Fibroblast of lung (primary cell): ENCODE results near the gene ZNF98. TPM values are rescaled to one million over a fixed set of nuclear protein-coding genes. Genes with fewer than 3 reads are reported as not detected.

ENCODE experiments used
- DNase-seq, 2 donors: peaks; one replicate each; pipeline versions ENCODE4 v3.0.0 to v3.0.0-alpha.2; 2010; ENCODE audit warnings: low read depth in 2 of 2
- H2AFZ ChIP-seq: 2 replicates; pipeline ENCODE4 v1.5.1; 2012; ENCODE audit warnings: low read length, control low read depth, inconsistent platforms
- H3K27ac ChIP-seq: 2 replicates; pipeline ENCODE4 v1.5.1; 2011; ENCODE audit warnings: low read length, control low read depth; ENCODE audit not compliant: insufficient read depth
- H3K27me3 ChIP-seq: 2 replicates; pipeline ENCODE4 v1.5.1; 2011; ENCODE audit warnings: mild to moderate bottlenecking, low read length; ENCODE audit not compliant: control insufficient read depth, insufficient read depth
- H3K36me3 ChIP-seq: 2 replicates; pipeline ENCODE4 v1.5.1; 2011; ENCODE audit warnings: low read length; ENCODE audit not compliant: control insufficient read depth, insufficient read depth
- H3K4me1 ChIP-seq: 2 replicates; pipeline ENCODE4 v1.5.1; 2011; ENCODE audit warnings: low read length; ENCODE audit not compliant: control insufficient read depth, insufficient read depth; ENCODE audit errors: extremely low read depth
- H3K4me2 ChIP-seq: 2 replicates; pipeline ENCODE4 v1.5.1; 2011; ENCODE audit warnings: low read length, control low read depth; ENCODE audit not compliant: insufficient read depth; ENCODE audit errors: extremely low read depth
- H3K4me3 ChIP-seq, 4 experiments: fragments of 200-600 bp in 1 of 4; sonication (generic) in 1 of 4; replicated peaks in 1 of 4; 2 replicates each; pipeline ENCODE4 v1.5.1; 2011 to 2016; ENCODE audit warnings: low read length in 4 of 4, low read depth in 3 of 4, mild to moderate bottlenecking in 3 of 4, control low read depth in 2 of 4, inconsistent platforms in 1 of 4, mixed read lengths in 1 of 4; ENCODE audit not compliant: insufficient read depth in 1 of 4; ENCODE audit errors: control extremely low read depth in 1 of 4
- H3K79me2 ChIP-seq: 2 replicates; pipeline ENCODE4 v1.5.1; 2012; ENCODE audit warnings: mild to moderate bottlenecking, low read length, inconsistent platforms; ENCODE audit not compliant: control insufficient read depth, insufficient read depth
- H3K9ac ChIP-seq: 2 replicates; pipeline ENCODE4 v1.5.1; 2011; ENCODE audit warnings: mild to moderate bottlenecking, low read length, control low read depth; ENCODE audit not compliant: insufficient read depth
- H3K9me3 ChIP-seq: 2 replicates; pipeline ENCODE4 v1.5.1; 2012; ENCODE audit warnings: low read depth, low read length; ENCODE audit not compliant: control insufficient read depth, insufficient read depth
- H4K20me1 ChIP-seq: 2 replicates; pipeline ENCODE4 v1.5.1; 2011; ENCODE audit warnings: low read length; ENCODE audit not compliant: control insufficient read depth, insufficient read depth; ENCODE audit errors: extremely low read depth
- EZH2 ChIP-seq: IDR thresholded peaks from 2 replicates; pipeline ENCODE4 v1.5.1; 2012; ENCODE audit warnings: low read length, control low read depth, mild to moderate bottlenecking; ENCODE audit errors: missing control alignments
- polyA plus RNA-seq, 2 donors: library from polyadenylated mRNA; depleted of rRNA in 1 of 2; stranded (reverse) in 1 of 2; unstranded in 1 of 2; fragments of >200 nt; gene quantifications; 2 replicates each; pipeline ENCODE4 v1.2.1, GENCODE V29; 2011 to 2012; ENCODE audit warnings: missing spikeins in 1 of 2
- total RNA-seq: library from RNA; depleted of rRNA; stranded (reverse); fragments of >200 nt; gene quantifications from 2 replicates; pipeline ENCODE4 v1.2.1, GENCODE V29; 2014
- TF ChIP-seq, protein P1 (sequence below), 2 donors: IDR thresholded peaks in 1 of 2; conservative IDR thresholded peaks in 1 of 2; 1 replicate in 1 of 2; 2 replicates in 1 of 2; pipeline ENCODE4 v1.5.1; 2011 to 2012; ENCODE audit warnings: low read length in 2 of 2, control low read depth in 1 of 2, inconsistent platforms in 1 of 2, low read depth in 1 of 2, mild to moderate bottlenecking in 1 of 2

ZNF98 gene
- total and polyA plus RNA-seq, 2 donors (not counting 1 experiment from before 2014, with no cell fraction given) = 0.50 TPM; not detected in 1

DNA sequence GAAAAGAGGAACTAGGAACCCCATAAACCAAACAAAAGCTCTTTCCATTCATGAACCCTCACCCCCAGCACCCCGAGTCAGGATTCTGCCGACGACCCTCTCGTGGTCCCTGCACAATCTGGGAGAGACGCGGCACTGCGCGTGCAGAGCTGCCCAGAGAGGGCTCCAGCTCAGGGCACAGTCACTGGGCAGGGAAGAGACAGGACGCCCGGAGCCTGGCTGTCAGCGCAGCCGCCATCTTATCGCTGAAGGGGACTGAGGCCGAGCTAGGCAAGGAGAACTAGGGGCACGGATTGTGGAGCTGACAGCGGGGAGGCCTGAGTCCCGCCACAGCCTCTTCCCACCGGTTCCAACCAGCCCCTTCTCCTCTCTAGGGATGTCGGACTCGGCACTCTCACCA, 349 bp downstream of the ZNF98 start:
- no peak for TF ChIP-seq EZH2
- TF ChIP-seq, protein P1, sequence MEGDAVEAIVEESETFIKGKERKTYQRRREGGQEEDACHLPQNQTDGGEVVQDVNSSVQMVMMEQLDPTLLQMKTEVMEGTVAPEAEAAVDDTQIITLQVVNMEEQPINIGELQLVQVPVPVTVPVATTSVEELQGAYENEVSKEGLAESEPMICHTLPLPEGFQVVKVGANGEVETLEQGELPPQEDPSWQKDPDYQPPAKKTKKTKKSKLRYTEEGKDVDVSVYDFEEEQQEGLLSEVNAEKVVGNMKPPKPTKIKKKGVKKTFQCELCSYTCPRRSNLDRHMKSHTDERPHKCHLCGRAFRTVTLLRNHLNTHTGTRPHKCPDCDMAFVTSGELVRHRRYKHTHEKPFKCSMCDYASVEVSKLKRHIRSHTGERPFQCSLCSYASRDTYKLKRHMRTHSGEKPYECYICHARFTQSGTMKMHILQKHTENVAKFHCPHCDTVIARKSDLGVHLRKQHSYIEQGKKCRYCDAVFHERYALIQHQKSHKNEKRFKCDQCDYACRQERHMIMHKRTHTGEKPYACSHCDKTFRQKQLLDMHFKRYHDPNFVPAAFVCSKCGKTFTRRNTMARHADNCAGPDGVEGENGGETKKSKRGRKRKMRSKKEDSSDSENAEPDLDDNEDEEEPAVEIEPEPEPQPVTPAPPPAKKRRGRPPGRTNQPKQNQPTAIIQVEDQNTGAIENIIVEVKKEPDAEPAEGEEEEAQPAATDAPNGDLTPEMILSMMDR (conservative IDR thresholded peaks at IDR 0.05 in 1 of 2, IDR thresholded peaks at IDR 0.05 in 1 of 2; ENCODE audit: low read depth in 1 of 2, low read length in 2 of 2) = no peak
- no peaks in the 10 kb centered on the region for H4K20me1 ChIP-seq
- no peaks in the 10 kb centered on the region for H3K4me1 ChIP-seq
- H3K27ac ChIP-seq = no peak overlapping the region
- no peak for DNase-seq
- H3K9me3 ChIP-seq = no peaks in the 10 kb centered on the region
- H3K4me3 ChIP-seq = no peak overlapping the region
- H2AFZ ChIP-seq = no peak overlapping the region
- H3K4me2 ChIP-seq = no peak overlapping the region
- H3K9ac ChIP-seq = no peak overlapping the region
- H3K36me3 ChIP-seq = no peaks in the 10 kb centered on the region
- no peaks in the 10 kb centered on the region for H3K79me2 ChIP-seq
- no peaks in the 10 kb centered on the region for H3K27me3 ChIP-seq

DNA sequence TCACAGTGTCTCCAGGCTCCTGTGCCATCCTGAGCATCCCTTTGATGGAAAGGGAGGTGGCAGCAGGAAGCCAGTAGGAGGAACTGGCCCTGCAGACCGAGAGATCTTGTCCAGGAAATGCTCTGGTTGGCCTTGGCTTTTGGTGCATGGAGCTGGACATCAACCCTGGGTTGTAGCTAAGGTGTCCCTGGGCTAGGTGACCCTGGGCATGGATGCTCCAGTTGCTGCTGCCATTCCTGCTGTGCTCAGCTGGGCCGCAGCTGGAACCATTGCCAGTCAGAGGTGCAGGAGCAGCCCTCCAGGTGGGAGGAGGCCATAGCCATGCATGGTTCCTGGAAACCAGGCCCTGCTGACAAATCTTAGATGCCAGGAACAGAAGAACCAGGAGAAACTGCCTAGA, 67.5 kb downstream of the ZNF98 start:
- H3K79me2 ChIP-seq = no peaks in the 10 kb centered on the region
- no peak overlapping the region for H2AFZ ChIP-seq
- no peaks in the 10 kb centered on the region for H4K20me1 ChIP-seq
- H3K9ac ChIP-seq = no peak overlapping the region
- no peak overlapping the region for H3K4me2 ChIP-seq
- no peaks in the 10 kb centered on the region for H3K27me3 ChIP-seq
- no peaks in the 10 kb centered on the region for H3K36me3 ChIP-seq
- H3K9me3 ChIP-seq = no peaks in the 10 kb centered on the region
- TF ChIP-seq, protein P1 (conservative IDR thresholded peaks at IDR 0.05 in 1 of 2, IDR thresholded peaks at IDR 0.05 in 1 of 2; ENCODE audit: low read depth in 1 of 2, low read length in 2 of 2) = no peak
- no peak for TF ChIP-seq EZH2
- no peak overlapping the region for H3K4me3 ChIP-seq
- H3K27ac ChIP-seq = no peak overlapping the region
- no peak for DNase-seq
- no peaks in the 10 kb centered on the region for H3K4me1 ChIP-seq

Other genes starting within 250 kb of the ZNF98 start
- gene ZNF676, start 225.4 kb downstream of the ZNF98 start, total RNA-seq = under 0.01 and 0.83 TPM in 2 replicates
- 0.02 and 0.09 TPM in 2 replicates for gene ZNF676, start 225.4 kb downstream of the ZNF98 start, polyA plus RNA-seq
- gene ZNF729, start 135.9 kb downstream of the ZNF98 start, total RNA-seq = not detected in 2 replicates
- not detected in 2 replicates for gene ZNF729, start 135.9 kb downstream of the ZNF98 start, polyA plus RNA-seq
- gene ZNF492, start 212.0 kb upstream of the ZNF98 start, total RNA-seq = 0.26 and 0.50 TPM in 2 replicates
- gene ZNF492, start 212.0 kb upstream of the ZNF98 start, polyA plus RNA-seq = 0.28 and 0.94 TPM in 2 replicates